BE2C (cell line): ENCODE measurements around the gene PTCD2.

ENCODE experiments used
- DNase-seq: peaks from one replicate; pipeline ENCODE4 v3.0.0-alpha.2; 2020
- H3K27me3 ChIP-seq: fragments of 250-450 bp; sonication (Bioruptor Pico); 2 replicates; pipeline ENCODE4 v1.5.1; 2020; ENCODE audit warnings: mild to moderate bottlenecking
- H3K36me3 ChIP-seq: fragments of 250-450 bp; sonication (Bioruptor Pico); 2 replicates; pipeline ENCODE4 v1.5.1; 2020; ENCODE audit warnings: mild to moderate bottlenecking
- H3K4me1 ChIP-seq: fragments of 250-450 bp; sonication (Bioruptor Pico); 2 replicates; pipeline ENCODE4 v1.5.1; 2020
- H3K4me3 ChIP-seq: 2 replicates; pipeline ENCODE4 v1.5.1; 2011; ENCODE audit warnings: low read depth, low read length
- H3K9me3 ChIP-seq: fragments of 250-450 bp; sonication (Bioruptor Pico); 2 replicates; pipeline ENCODE4 v1.5.1; 2020
- TF ChIP-seq, protein P1 (sequence below): IDR thresholded peaks from 2 replicates; pipeline ENCODE4 v1.5.1; 2012; ENCODE audit warnings: mild to moderate bottlenecking, low read depth, low read length

Gene PTCD2

DNA sequence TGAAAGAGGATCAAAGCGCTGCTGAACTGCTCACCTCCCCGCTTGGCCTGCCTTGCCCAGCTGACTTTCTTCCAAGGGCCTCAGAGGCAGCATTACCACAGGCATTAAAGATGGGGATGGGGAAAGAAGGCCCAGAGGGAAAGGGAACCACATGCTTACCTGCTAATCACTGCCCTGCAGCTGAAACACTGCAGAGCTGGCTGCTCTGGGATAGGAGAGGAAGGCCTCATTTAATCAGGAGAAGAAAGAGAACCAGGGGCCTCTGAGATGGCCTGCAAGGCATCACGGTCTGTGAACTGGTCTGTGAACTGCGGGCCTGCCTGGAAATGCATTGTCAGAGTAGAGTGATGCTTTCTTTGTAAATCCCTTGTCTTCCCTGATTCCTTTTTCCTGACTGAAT lies 44.8 kb downstream of the PTCD2 start:
- no peaks in the 10 kb centered on the region for H3K27me3 ChIP-seq
- H3K4me1 ChIP-seq = no peaks in the 10 kb centered on the region
- TF ChIP-seq, protein P1, sequence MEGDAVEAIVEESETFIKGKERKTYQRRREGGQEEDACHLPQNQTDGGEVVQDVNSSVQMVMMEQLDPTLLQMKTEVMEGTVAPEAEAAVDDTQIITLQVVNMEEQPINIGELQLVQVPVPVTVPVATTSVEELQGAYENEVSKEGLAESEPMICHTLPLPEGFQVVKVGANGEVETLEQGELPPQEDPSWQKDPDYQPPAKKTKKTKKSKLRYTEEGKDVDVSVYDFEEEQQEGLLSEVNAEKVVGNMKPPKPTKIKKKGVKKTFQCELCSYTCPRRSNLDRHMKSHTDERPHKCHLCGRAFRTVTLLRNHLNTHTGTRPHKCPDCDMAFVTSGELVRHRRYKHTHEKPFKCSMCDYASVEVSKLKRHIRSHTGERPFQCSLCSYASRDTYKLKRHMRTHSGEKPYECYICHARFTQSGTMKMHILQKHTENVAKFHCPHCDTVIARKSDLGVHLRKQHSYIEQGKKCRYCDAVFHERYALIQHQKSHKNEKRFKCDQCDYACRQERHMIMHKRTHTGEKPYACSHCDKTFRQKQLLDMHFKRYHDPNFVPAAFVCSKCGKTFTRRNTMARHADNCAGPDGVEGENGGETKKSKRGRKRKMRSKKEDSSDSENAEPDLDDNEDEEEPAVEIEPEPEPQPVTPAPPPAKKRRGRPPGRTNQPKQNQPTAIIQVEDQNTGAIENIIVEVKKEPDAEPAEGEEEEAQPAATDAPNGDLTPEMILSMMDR = no peak
- DNase-seq = no peak
- no peak overlapping the region for H3K4me3 ChIP-seq
- peaks cover 8% of the 10 kb centered on the region; the same call in 1 of the 2 replicates for H3K36me3 ChIP-seq
- H3K9me3 ChIP-seq = no peaks in the 10 kb centered on the region

DNA sequence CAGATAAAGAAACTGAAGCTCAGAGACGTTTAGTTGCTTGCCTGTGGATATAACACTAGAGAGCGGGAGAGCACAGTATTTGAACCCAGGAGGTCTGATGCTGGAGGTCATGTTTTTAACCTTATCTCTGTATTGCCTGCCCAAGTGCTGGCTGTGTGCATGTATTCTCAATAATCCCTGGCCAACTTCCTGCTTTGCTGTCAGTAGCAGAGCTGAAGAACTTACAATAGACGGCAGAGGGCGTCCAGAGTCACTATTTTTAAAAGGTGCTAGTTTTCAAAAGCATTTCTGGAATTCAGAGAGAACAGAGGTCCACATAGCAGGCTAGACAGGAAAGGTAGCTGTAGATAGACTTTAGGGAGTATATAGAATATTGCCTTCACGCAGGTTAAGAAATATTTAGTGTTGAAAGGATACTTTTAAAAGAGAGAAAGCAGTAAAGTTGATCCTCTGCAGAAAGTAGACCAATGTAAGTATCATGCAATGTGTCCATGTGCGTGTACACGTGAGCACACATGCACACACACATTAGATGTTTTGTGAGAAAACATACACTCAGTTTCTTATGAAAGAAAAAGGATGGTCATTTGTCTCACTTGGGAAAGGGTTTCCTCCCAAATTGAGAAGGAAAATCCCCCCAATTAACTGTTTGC lies 46.3 kb downstream of the PTCD2 start:
- H3K36me3 ChIP-seq = peaks cover 5% of the 10 kb centered on the region; the same call in 1 of the 2 replicates
- TF ChIP-seq, protein P1 = peak; percentile 87
- H3K9me3 ChIP-seq = no peaks in the 10 kb centered on the region
- H3K4me3 ChIP-seq = no peak overlapping the region
- no peaks in the 10 kb centered on the region for H3K4me1 ChIP-seq
- peak; percentile 67 for DNase-seq
- no peaks in the 10 kb centered on the region for H3K27me3 ChIP-seq

DNA sequence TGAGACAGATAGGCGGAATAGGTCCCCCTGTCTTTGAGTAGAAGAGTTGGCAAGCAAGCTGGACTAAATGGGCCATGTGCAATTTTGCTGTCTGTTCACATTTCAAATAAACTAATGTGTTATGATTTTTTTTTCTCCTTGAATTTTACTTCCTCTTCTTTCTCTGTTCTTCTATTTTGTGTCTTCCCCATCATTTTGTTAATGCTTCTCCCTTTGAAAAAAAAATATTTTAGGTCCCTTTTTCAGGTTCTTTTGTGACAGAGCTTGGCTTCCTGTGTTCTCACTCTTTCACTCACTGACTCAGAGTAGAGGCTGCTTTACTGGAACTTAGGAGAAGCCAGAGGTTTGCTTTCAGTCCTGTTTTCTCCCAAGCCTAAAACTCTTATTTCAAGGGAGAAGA lies 48.1 kb downstream of the PTCD2 start:
- H3K4me3 ChIP-seq = no peak overlapping the region
- no peaks in the 10 kb centered on the region for H3K27me3 ChIP-seq
- H3K9me3 ChIP-seq = no peaks in the 10 kb centered on the region
- no peaks in the 10 kb centered on the region for H3K4me1 ChIP-seq
- H3K36me3 ChIP-seq = peaks cover 1% of the 10 kb centered on the region; the same call in 1 of the 2 replicates
- TF ChIP-seq, protein P1 = no peak
- no peak for DNase-seq

DNA sequence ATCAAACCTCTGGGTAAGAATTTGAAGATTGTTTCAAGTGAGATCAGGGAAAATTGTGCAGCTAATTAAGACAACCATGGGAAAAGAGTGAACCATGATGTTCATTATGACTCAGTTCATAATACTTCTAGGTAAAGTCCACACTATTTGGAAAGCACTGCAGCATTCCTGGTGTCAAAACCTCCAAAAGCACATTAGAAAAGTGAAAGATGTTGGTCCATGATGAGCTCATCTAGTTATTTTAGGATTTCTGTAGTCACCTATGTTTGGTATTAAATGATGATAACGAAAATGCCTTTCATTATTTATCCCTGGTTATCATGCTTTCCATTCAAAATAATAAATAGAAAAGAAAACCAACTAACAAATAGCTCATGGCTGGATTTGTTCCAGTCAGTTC lies 49.1 kb downstream of the PTCD2 start:
- no peaks in the 10 kb centered on the region for H3K27me3 ChIP-seq
- no peaks in the 10 kb centered on the region for H3K36me3 ChIP-seq
- no peak for DNase-seq
- H3K4me1 ChIP-seq = no peaks in the 10 kb centered on the region
- H3K9me3 ChIP-seq = no peaks in the 10 kb centered on the region
- TF ChIP-seq, protein P1 = no peak
- no peak overlapping the region for H3K4me3 ChIP-seq

DNA sequence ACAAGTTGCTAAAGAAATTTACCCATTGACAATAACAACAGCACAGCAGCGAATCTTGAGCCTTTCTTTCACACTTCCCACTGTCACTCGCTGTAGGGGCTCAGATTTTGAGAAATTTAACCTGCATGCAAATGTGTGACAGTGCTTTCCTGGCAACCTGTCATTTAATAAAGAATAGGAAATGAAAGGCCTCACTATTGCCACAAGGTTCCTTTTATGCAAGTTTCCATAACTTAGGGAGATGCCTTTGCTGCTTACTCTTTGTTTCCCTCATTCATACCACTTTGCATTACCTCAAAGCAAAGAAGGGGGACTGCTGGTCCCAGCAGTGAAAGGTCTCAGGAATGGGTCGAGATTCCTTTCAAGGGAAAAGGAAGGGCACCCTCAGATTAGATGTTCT lies 49.5 kb downstream of the PTCD2 start:
- Histone ChIP-seq H3K4me1 (no peaks in the 10 kb centered on the region), H3K27me3 (no peaks in the 10 kb centered on the region), H3K9me3 (no peaks in the 10 kb centered on the region), H3K4me3 (no peak overlapping the region), H3K36me3 (no peaks in the 10 kb centered on the region)
- TF ChIP-seq, protein P1 = no peak
- no peak for DNase-seq

DNA sequence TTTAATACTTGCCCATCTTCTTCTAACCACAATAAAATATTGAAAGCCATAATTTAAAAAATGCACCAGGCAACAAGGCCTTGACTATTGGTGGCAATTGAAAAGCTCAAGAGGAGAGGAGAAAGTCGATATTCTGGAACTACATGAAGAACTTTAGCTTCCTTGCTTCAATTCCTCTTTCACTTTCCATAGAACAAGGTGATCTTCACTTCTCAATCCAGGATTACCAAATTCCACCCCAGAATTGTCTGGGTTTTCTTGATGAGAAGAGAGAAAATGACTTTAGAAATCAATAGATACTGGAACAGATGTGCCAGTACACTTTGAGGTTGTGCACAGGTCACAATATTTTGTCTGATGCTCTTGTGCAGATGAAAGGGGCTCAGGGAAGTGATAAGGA lies 52.2 kb downstream of the PTCD2 start:
- no peaks in the 10 kb centered on the region for H3K27me3 ChIP-seq
- DNase-seq = no peak
- H3K4me1 ChIP-seq = no peaks in the 10 kb centered on the region
- no peaks in the 10 kb centered on the region for H3K36me3 ChIP-seq
- H3K9me3 ChIP-seq = no peaks in the 10 kb centered on the region
- H3K4me3 ChIP-seq = no peak overlapping the region
- TF ChIP-seq, protein P1 = no peak
